ENCODE data around the gene BAHCC1. TPM values are rescaled to one million over a fixed set of nuclear protein-coding genes. Genes with fewer than 3 reads are reported as not detected.

Gene BAHCC1
- total and polyA plus RNA-seq, 2 of the 8 experiments (the other 6 are each of a cell fraction or from before 2014, with no cell fraction given): 0.26 to 0.58 TPM

DNA sequence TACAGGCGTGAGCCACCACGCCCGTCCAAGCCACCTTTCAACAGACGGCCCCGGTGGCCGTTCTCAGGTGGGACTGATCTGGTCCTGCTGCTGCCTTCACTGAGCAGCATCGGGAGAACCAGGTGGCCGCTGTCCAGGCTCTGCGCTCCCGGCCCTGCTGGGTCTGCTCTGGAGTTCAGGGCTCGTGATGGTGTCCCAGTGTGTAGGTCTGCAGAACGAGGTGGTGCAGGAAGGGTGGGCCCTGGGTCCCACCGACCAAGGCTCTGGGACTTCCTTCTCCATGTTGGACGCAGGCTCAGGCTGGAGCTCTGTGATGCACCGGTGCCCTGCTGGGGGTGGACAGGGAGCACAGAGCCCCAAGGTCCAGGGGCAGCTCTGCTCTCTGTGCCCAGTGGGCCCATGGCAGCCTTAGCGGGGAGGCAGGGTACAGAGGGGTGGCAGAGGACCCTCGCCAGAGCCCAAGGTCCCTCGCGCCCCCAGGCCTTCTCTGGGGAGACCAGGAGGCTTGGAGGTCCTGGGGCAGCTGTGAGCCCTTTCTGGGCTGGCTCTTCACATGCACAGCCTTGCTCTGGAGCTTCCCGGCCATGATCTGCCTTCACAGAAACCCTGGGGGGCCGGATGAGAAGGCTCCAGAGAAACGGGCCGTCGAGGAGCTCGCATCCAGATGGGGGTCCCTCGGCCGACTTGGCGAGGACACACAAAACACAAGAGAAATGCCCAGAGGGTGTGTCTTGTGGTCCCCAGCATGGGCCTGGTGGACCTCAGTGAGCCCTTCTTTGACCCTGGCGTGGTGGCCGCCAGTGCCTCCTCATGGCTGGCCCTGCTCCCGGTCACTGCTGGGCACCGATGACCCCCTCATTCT, 26.9 kb upstream of the BAHCC1 start:
- Histone ChIP-seq H3K23ac (ENCODE audit: insufficient read length) (no peak overlapping the region), H3K14ac (ENCODE audit: insufficient read length) (no peak overlapping the region), H3K79me2 (ENCODE audit: control insufficient read depth in 1 of 2, insufficient read depth in 2 of 2, low read length in 2 of 2) (no peaks in the 10 kb centered on the region), H3K4ac (replicated peaks; ENCODE audit: insufficient read length, low read depth, low read length) (no peak overlapping the region), H3K4me1 (replicated peaks in 1 of 4; ENCODE audit: control insufficient read depth in 3 of 4, insufficient read depth in 4 of 4, low read length in 3 of 4) (peaks cover 0 to 9% (median 3%) of the 10 kb centered on the region in 4 experiments; a peak in 3 of 7 replicates), H2BK5ac (ENCODE audit: low read depth, low read length) (no peak overlapping the region), H4K5ac (ENCODE audit: insufficient read length, low read depth, low read length) (no peak overlapping the region), H3K27me3 (replicated peaks in 1 of 4; ENCODE audit: control insufficient read depth in 3 of 4, extremely low read depth in 1 of 4, insufficient read depth in 3 of 4, low read length in 3 of 4) (peaks cover 0 to 16% (median 2%) of the 10 kb centered on the region in 4 experiments; a peak in 3 of 7 replicates), H3K23me2 (ENCODE audit: low read depth, low read length) (no peaks in the 10 kb centered on the region; the same call in 1 of the 2 replicates), H3K79me1 (ENCODE audit: low read depth, low read length) (no peaks in the 10 kb centered on the region), H3K18ac (ENCODE audit: extremely low read depth, low read length) (no peak overlapping the region), H3K56ac (replicated peaks; ENCODE audit: insufficient read length, low read depth, low read length) (no peak overlapping the region), H4K91ac (replicated peaks; ENCODE audit: insufficient read length, low read length) (no peak overlapping the region), H3K4me2 (ENCODE audit: insufficient read depth in 1 of 2, low read depth in 2 of 2, low read length in 2 of 2) (no peak overlapping the region), H3K9ac (replicated peaks in 1 of 4; ENCODE audit: extremely low read depth in 1 of 4, low read depth in 3 of 4, low read length in 3 of 4) (no peak overlapping the region), H2BK20ac (ENCODE audit: low read length) (no peak overlapping the region), H3K4me3 (ENCODE audit: extremely low read depth in 1 of 4, insufficient read depth in 2 of 4, low read depth in 3 of 4, low read length in 4 of 4) (no peak overlapping the region), H3K36me3 (ENCODE audit: control insufficient read depth in 2 of 4, insufficient read depth in 4 of 4, low read length in 3 of 4) (no peaks in the 10 kb centered on the region), H2BK120ac (replicated peaks; ENCODE audit: low read depth, low read length) (no peak overlapping the region), H2BK12ac (ENCODE audit: low read depth, low read length) (no peak overlapping the region), H3K9me3 (ENCODE audit: insufficient read depth in 2 of 2, low read depth in 1 of 2, low read length in 1 of 2) (no peaks in the 10 kb centered on the region), H3K27ac (ENCODE audit: low read depth, low read length) (no peak overlapping the region), H2AFZ (ENCODE audit: low read length) (no peak overlapping the region), H2AK5ac (ENCODE audit: low read depth, low read length) (no peak overlapping the region), H4K8ac (ENCODE audit: extremely low read depth, insufficient read depth, low read length) (no peak overlapping the region), H4K20me1 (replicated peaks in 1 of 2; ENCODE audit: control insufficient read depth in 1 of 2, insufficient read depth in 2 of 2, low read length in 2 of 2) (no peaks in the 10 kb centered on the region), H2BK15ac (ENCODE audit: low read length) (no peak overlapping the region)
- CTCF ChIA-PET (ENCODE audit: partially characterized antibody): interaction anchor here (0.7 to 2.1 kb wide), 6 partner anchors 8 to 233 kb away, joined by 3 to 7 read pairs (median 3); no protein-coding TSS in a partner anchor
- TF ChIP-seq HDAC2 (IDR thresholded peaks at IDR 0.05; ENCODE audit: borderline replicate concordance in 1 of 2, low read depth in 2 of 2, low read length in 2 of 2): no peak
- no peak for TF ChIP-seq NANOG (IDR thresholded peaks at IDR 0.05; ENCODE audit: insufficient read depth, low read depth, low read length, poor library complexity, severe bottlenecking)
- no peak for TF ChIP-seq POU5F1 (IDR thresholded peaks at IDR 0.05; ENCODE audit: low read depth, low read length)
- TF ChIP-seq RBBP5 (IDR thresholded peaks at IDR 0.05; ENCODE audit: borderline replicate concordance, low read depth, low read length): no peak
- TF ChIP-seq NRF1 (IDR thresholded peaks at IDR 0.05; ENCODE audit: low read depth, low read length): no peak
- no peak for TF ChIP-seq CHD2 (IDR thresholded peaks at IDR 0.05; ENCODE audit: low read length)
- TF ChIP-seq BACH1 (IDR thresholded peaks at IDR 0.05; ENCODE audit: low read length): no peak
- TF ChIP-seq RFX5 (IDR thresholded peaks at IDR 0.05; ENCODE audit: borderline replicate concordance, low read depth, low read length): no peak
- no peak for TF ChIP-seq JUN (IDR thresholded peaks at IDR 0.05; ENCODE audit: low read depth, low read length)
- TF ChIP-seq RAD21 (IDR thresholded peaks at IDR 0.05 in 1 of 2, conservative IDR thresholded peaks at IDR 0.05 in 1 of 2; ENCODE audit: low read depth in 2 of 2, low read length in 2 of 2): no peak
- DNase-seq (ENCODE audit: low read depth in 1 of 2, low spot score in 2 of 2) (no peak), FAIRE-seq (no peak)
- POLR2A ChIA-PET (ENCODE audit: partially characterized antibody): no interaction called here
- WGBS, 2 experiments (ENCODE audit: extremely low coverage in 1 of 2, insufficient coverage in 1 of 2, insufficient read length in 1 of 2, insufficient replicate concordance in 2 of 2, low coverage in 1 of 2, low lambda C conversion rate in 2 of 2, missing lambda C conversion rate in 1 of 2): 92% methylated on average over 32 of the region's 32 CpGs; no CpG with 5 or more reads in 1 of the 2 experiments

Measured in H1 (cell line).